Adrenal gland (tissue), 12 donors: ENCODE data around the gene ALOX15B. TPM values are rescaled to one million over a fixed set of nuclear protein-coding genes. Genes with fewer than 3 reads are reported as not detected.

Source experiments
- DNase-seq, 7 donors: peaks; one replicate each; pipeline ENCODE4 v3.0.0-alpha.2; 2019 to 2020
- H3K27ac ChIP-seq, 5 donors: fragments of 200-600 bp; sonication (generic) in 4 of 5; 1 replicate in 3 of 5; 2 replicates in 2 of 5; pipeline versions ENCODE4 v1.5.1 to v1.8.0; 2016 to 2020; ENCODE audit warnings: mild to moderate bottlenecking in 1 of 5
- H3K27me3 ChIP-seq: fragments of 200-600 bp; 2 replicates; pipeline ENCODE4 v1.8.0; 2021
- H3K36me3 ChIP-seq, 2 donors: fragments of 200-600 bp; replicated peaks in 1 of 2; 1 replicate in 1 of 2; 2 replicates in 1 of 2; pipeline versions ENCODE4 v1.5.1 to v1.8.0; 2018 to 2022
- H3K4me1 ChIP-seq, 2 donors: fragments of 200-600 bp; replicated peaks in 1 of 2; 1 replicate in 1 of 2; 2 replicates in 1 of 2; pipeline versions ENCODE4 v1.5.1 to v1.8.0; 2018 to 2021
- H3K4me3 ChIP-seq, 4 donors: fragments of 200-600 bp; sonication (generic) in 3 of 4; one replicate each; pipeline ENCODE4 v1.5.1; 2016 to 2018
- H3K9me3 ChIP-seq, 3 donors: fragments of 200-600 bp; sonication (generic) in 1 of 3; replicated peaks in 1 of 3; 1 replicate in 2 of 3; 2 replicates in 1 of 3; pipeline versions ENCODE4 v1.5.1 to v1.8.0; 2016 to 2021
- CTCF ChIP-seq, 6 experiments: fragments of 450-650 bp in 4 of 6; fragments of 200-600 bp in 2 of 6; sonication (generic) in 1 of 6; IDR thresholded peaks; 1 replicate in 5 of 6; 2 replicates in 1 of 6; pipeline versions ENCODE4 v1.5.1 to v1.8.0; 2016 to 2021; ENCODE audit warnings: antibody characterized with exemption in 6 of 6, mild to moderate bottlenecking in 2 of 6, moderate library complexity in 1 of 6
- POLR2A ChIP-seq, 2 donors: fragments of 450-650 bp; IDR thresholded peaks; one replicate each; pipeline ENCODE4 v1.6.1; 2017; ENCODE audit warnings: antibody characterized with exemption in 2 of 2, mild to moderate bottlenecking in 2 of 2, moderate library complexity in 1 of 2
- WGBS, 4 donors: extraction: QIAGEN DNeasy Blood & Tissue Kit in 2 of 4; methylation state at CpG; one replicate each; pipeline versions ENCODE4 v1.1.5 to v1.1.7; 2013 to 2017; 5-methylcytosine and 5-hydroxymethylcytosine counted together
- intact Hi-C, 2 donors: fragments of 100-400 bp; cut with DNase I; formaldehyde crosslinking; loops; one replicate each; pipeline versions ENCODE4 v1.14.1 to v1.15.0; 2022 to 2023
- polyA plus RNA-seq, 3 donors: library from polyadenylated mRNA; stranded (reverse); fragments of 200-250 nt in 2 of 3; fragments of 350-450 nt in 1 of 3; fragmentation: Illumina TruSeq in 1 of 3; extraction: RNeasy Lipid Tissue Mini Kit (QIAGEN cat#74804) in 1 of 3; gene quantifications; one replicate each; pipeline ENCODE4 v1.2.3, GENCODE V29; 2013 to 2014
- total RNA-seq, 9 donors: library from RNA; depleted of rRNA in 4 of 9; stranded (reverse); fragments of >200 nt in 4 of 9; fragments of 120-200 nt in 1 of 9; fragmentation: NEBNext Ultra II Directional in 1 of 9; extraction: Animal tissue kit (Norgen Biotek cat#: 25700) in 1 of 9; gene quantifications; one replicate each; pipeline versions ENCODE4 v1.1.0 to v1.2.4, GENCODE V29; 2013 to 2023
- donor health status: healthy with polysubstance abuse.
- donor health status: Bipolar disorder and iron deficiency.
- donor health status: DM: yes; HTN: yes; CAD: no.
- donor health status: DM: no; HTN: no; CAD: no.
- donor health status: DM: no; HTN: no; CAD: no.
- donor health status: DM: yes; HTN: yes; CAD: no.

ALOX15B gene
- total and polyA plus RNA-seq, 12 donors, result 1.1 to 9.8 (median 3.9) TPM; not detected in 1

- peaks cover 25% of the 10 kb centered on the region for H3K27me3 ChIP-seq
- intact Hi-C loops, result no loop called here
- TF ChIP-seq CTCF (IDR thresholded peaks at IDR 0.05) (no peak), POLR2A (IDR thresholded peaks at IDR 0.05) (no peak)
- peak overlapping the region in 1 of 5 donors; percentile 31 for H3K27ac ChIP-seq
- 61 to 75% (median 71%) methylated on average over 7 to 9 of the region's 9 CpGs for WGBS, 4 donors
- H3K9me3 ChIP-seq, result no peaks in the 10 kb centered on the region
- H3K4me3 ChIP-seq, result no peak overlapping the region
- no peaks in the 10 kb centered on the region for H3K36me3 ChIP-seq
- peak in 5 of 7 donors; percentile 46 to 64 (median 50) for DNase-seq
- peaks cover 0 to 6% of the 10 kb centered on the region in 2 donors for H3K4me1 ChIP-seq
These were observed 30.1 kb downstream of the ALOX15B start for GRCh38 chr17:8068736-8069586.

GRCh38 chr17:8069587-8069860 is 30.7 kb downstream of the ALOX15B start:
- Histone ChIP-seq H3K27ac (peak overlapping the region in 1 of 5 donors; percentile 29), H3K9me3 (no peaks in the 10 kb centered on the region), H3K27me3 (peaks cover 30% of the 10 kb centered on the region), H3K4me3 (no peak overlapping the region), H3K36me3 (no peaks in the 10 kb centered on the region), H3K4me1 (peaks cover 0 to 6% of the 10 kb centered on the region in 2 donors)
- no peak for TF ChIP-seq CTCF (IDR thresholded peaks at IDR 0.05)
- TF ChIP-seq POLR2A (IDR thresholded peaks at IDR 0.05), result no peak
- WGBS, 4 donors, result 71 to 93% (median 79%) methylated on average over 1 to 3 of the region's 3 CpGs
- intact Hi-C loops, result no loop called here
- no peak for DNase-seq

- DNase-seq, result no peak
- no peak overlapping the region for H3K27ac ChIP-seq
- peaks cover 0 to 6% of the 10 kb centered on the region in 2 donors for H3K4me1 ChIP-seq
- TF ChIP-seq POLR2A (IDR thresholded peaks at IDR 0.05), result no peak
- intact Hi-C loops, result loop anchor here in 1 of 2 donors (10.0 kb wide), 1 partner anchor 233 kb away; no protein-coding TSS in a partner anchor
- H3K27me3 ChIP-seq, result peaks cover 48% of the 10 kb centered on the region
- WGBS, 4 donors, result 84 to 100% (median 90%) methylated on average over 3 to 12 of the region's 12 CpGs
- H3K9me3 ChIP-seq, result no peaks in the 10 kb centered on the region
- H3K36me3 ChIP-seq, result no peaks in the 10 kb centered on the region
- H3K4me3 ChIP-seq, result no peak overlapping the region
These were observed 32.6 kb downstream of the ALOX15B start for GRCh38 chr17:8071496-8071895.

GRCh38 chr17:8072341-8072728 is 33.5 kb downstream of the ALOX15B start:
- Histone ChIP-seq H3K9me3 (no peaks in the 10 kb centered on the region), H3K27me3 (peaks cover 57% of the 10 kb centered on the region), H3K36me3 (no peaks in the 10 kb centered on the region), H3K4me1 (peaks cover 0 to 6% of the 10 kb centered on the region in 2 donors), H3K4me3 (no peak overlapping the region), H3K27ac (no peak overlapping the region)
- intact Hi-C loops, result loop anchor here in 1 of 2 donors (10.0 kb wide), 1 partner anchor 232 kb away; no protein-coding TSS in a partner anchor
- 11 to 25% (median 23%) methylated on average over 15 to 28 of the region's 28 CpGs for WGBS, 4 donors
- no peak for DNase-seq
- no peak for TF ChIP-seq POLR2A (IDR thresholded peaks at IDR 0.05)

- Histone ChIP-seq H3K36me3 (no peaks in the 10 kb centered on the region), H3K4me3 (no peak overlapping the region), H3K27me3 (peaks cover 62% of the 10 kb centered on the region), H3K27ac (no peak overlapping the region), H3K9me3 (no peaks in the 10 kb centered on the region), H3K4me1 (peaks cover 0 to 6% of the 10 kb centered on the region in 2 donors)
- TF ChIP-seq POLR2A (IDR thresholded peaks at IDR 0.05), result no peak
- WGBS, 4 donors, result 4 to 12% (median 6%) methylated on average over 14 to 40 of the region's 40 CpGs
- DNase-seq, result peak in 1 of 7 donors; percentile 16
- intact Hi-C loops, result loop anchor here in 1 of 2 donors (10.0 kb wide), 1 partner anchor 232 kb away; no protein-coding TSS in a partner anchor
These were observed 34.0 kb downstream of the ALOX15B start for GRCh38 chr17:8072729-8073461.
